GM21390 (cell line): ENCODE measurements around the gene SUCO.

Experiments
- ATAC-seq: cut with Tn5 transposase; IDR thresholded peaks from one replicate; pipeline ENCODE4 v1.9.1; 2021; ENCODE audit not compliant: unreplicated experiment

Gene SUCO

GRCh38 chr1:172641492-172641891 lies 108.5 kb downstream of the SUCO start:
- no peak for ATAC-seq

DNA sequence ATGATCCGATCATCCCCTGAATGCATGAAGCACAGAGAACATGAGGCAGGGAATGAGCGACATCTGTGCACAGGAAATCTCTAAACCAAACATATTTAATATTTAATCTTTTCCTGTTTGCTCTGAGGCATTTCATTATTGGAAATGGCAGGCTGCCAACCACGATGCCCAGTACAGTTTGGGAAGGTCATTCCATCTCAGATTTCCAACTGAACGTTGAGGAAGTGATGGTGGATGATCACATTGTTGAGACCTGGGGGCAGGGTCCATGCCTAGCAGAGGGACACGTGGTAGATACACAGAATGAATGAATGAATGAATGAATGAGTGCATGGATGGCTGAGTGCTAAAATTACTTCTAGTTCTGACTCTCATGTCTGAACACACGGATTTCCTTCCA lies 110.0 kb downstream of the SUCO start:
- ATAC-seq: no peak

- ATAC-seq: no peak
Observed at GRCh38 chr1:172646653-172647052, 113.7 kb downstream of the SUCO start.

- no peak for ATAC-seq
Observed at GRCh38 chr1:172647110-172647564, 114.2 kb downstream of the SUCO start.

DNA sequence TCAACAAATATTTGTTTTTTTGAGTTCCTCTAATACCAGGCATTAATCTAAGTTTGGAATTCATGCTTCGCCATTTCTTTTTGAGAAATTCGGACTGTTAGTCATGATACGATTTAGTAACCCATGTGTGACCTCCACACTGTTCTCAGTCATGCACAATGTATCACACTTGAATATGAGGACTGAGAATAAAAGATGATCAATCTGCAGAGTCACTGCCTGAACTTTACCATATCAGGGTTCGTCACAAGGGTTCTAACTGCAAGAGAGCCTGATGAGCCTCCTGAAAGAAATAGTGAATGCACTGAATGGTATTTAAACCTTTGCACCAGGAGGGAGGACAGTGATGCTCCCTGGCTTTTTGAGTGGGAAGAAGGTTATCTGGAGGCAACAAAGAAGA lies 115.0 kb downstream of the SUCO start:
- ATAC-seq: no peak

GRCh38 chr1:172650474-172651193 lies 117.7 kb downstream of the SUCO start:
- no peak for ATAC-seq

DNA sequence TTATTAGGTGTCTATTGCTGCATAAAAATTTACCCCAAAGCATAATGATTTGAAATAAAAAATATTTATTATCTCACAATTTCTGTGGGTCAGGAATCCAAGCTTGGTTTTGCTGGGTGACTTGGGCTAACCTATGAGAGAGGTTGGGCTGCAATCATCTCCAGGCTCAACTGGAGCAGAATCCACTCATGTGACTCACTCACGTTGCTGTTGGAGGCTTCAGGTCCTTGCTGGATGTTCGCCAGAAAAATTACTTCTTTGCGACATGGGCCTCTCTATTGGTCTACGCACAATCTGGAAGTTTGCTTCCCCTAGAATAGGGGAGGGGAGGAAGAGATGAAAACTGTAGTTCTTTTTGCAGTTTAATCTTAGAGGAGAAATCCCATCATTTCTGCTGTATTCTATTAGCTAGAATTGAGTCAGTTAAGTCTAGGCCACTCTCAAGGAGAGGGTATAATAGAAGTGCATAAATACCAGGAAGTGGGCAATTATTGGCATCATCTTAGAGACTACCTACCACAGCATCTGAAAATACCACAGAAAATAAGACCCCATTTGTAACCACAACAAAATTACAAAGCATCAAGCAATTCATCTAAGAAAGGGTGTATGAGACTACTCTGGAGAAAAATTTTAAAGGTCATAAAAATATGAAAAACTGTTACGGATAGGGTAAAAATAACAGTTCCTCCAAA lies 120.2 kb downstream of the SUCO start:
- no peak for ATAC-seq

DNA sequence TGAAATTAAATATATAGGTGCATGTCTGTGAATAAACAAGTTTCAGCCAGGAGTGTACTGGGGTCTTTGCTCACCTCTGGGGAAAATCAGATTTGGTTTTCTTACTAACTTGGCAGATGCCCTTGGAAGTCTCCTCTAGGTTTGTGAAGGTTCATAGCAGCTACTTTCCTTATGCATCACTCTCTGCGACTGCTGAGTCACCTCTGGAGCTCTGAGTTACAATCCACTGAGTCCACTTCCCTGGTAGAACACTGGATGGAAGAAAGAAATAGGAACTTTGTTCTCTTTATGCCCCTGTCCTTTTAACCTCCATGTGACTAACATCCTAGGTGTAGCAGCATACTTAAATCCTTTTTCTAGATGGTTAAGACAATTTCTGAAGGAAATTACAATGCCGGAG lies 121.6 kb downstream of the SUCO start:
- ATAC-seq: no peak

DNA sequence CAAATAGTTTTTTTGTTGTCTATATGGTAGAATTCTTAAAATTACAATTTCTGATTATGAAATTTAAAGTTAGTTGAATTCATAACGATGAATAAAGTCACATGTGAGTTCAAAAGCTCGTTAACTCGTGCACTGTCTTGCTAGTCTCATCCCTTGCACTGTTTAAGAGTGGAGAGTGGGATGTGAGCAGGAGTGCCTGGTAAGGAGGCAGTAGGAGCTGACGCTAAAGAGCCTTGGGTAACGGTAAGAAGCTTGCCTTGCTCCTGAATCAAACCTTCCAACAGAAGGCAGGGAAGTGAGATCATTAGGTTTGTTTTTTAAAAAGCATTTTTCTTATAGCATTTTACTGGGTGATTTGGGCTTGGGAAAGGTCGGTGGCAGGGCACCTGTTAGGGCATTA lies 123.6 kb downstream of the SUCO start:
- ATAC-seq: no peak

- ATAC-seq: no peak
Observed at GRCh38 chr1:172657586-172657985, 124.6 kb downstream of the SUCO start.

- no peak for ATAC-seq
Observed at GRCh38 chr1:172658871-172659453, 126.0 kb downstream of the SUCO start, which contains the start of gene FASLG. TSS of gene FASLG (plus strand) at chr1:172659103. CDS start at chr1:172659202, 99 bp downstream.

GRCh38 chr1:172661107-172661506 lies 128.2 kb downstream of the SUCO start:
- no peak for ATAC-seq
